ENCODE data around the gene CCNQ.

Gene CCNQ

DNA sequence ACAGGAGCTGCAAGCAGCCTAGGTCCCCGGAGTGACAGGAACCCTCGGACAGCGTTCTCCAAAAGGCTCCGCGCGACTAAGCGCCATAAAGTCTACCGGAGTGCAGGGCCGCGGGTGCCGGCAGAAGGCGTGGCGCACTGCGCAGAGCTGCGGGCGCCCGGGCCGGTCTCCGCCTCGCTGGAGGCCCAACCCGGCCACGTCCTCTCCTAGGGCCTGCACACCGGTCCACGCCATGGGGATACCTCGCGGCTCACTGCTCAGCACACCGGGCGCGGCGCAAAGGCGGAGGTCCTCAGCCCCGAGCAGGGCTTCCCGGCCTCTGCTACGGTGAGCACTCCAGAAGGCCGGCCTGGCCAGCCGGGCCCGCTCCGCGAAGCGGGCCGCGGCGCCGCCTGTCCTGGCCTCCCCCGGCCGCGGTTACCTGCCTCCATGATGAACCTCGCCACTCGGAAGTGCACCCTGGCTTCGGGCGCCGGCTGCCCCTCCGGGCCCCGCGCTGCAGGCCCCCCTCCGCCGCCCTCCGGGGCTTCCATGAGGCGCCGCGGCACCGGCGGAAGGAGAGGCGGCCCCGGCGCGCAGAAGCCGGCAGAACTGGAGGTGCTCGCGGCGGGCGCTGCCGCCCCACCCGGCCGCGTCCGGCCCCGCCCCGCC lies at the start of gene CCNQ:
TSS of gene CCNQ (minus strand) at position 599 of the 651 bp plus-strand sequence. CDS start at position 533, 66 bp downstream.
- TF ChIP-seq, protein P1, sequence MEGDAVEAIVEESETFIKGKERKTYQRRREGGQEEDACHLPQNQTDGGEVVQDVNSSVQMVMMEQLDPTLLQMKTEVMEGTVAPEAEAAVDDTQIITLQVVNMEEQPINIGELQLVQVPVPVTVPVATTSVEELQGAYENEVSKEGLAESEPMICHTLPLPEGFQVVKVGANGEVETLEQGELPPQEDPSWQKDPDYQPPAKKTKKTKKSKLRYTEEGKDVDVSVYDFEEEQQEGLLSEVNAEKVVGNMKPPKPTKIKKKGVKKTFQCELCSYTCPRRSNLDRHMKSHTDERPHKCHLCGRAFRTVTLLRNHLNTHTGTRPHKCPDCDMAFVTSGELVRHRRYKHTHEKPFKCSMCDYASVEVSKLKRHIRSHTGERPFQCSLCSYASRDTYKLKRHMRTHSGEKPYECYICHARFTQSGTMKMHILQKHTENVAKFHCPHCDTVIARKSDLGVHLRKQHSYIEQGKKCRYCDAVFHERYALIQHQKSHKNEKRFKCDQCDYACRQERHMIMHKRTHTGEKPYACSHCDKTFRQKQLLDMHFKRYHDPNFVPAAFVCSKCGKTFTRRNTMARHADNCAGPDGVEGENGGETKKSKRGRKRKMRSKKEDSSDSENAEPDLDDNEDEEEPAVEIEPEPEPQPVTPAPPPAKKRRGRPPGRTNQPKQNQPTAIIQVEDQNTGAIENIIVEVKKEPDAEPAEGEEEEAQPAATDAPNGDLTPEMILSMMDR (IDR thresholded peaks at IDR 0.05; ENCODE audit: insufficient read depth, low read depth, low read length, missing control alignments): no peak
- DNase-seq (ENCODE audit: low read depth): peak; percentile 36
- peak within 1 kb of the TSS; percentile 73 for H3K4me3 ChIP-seq (ENCODE audit: low read depth, low read length)

DNA sequence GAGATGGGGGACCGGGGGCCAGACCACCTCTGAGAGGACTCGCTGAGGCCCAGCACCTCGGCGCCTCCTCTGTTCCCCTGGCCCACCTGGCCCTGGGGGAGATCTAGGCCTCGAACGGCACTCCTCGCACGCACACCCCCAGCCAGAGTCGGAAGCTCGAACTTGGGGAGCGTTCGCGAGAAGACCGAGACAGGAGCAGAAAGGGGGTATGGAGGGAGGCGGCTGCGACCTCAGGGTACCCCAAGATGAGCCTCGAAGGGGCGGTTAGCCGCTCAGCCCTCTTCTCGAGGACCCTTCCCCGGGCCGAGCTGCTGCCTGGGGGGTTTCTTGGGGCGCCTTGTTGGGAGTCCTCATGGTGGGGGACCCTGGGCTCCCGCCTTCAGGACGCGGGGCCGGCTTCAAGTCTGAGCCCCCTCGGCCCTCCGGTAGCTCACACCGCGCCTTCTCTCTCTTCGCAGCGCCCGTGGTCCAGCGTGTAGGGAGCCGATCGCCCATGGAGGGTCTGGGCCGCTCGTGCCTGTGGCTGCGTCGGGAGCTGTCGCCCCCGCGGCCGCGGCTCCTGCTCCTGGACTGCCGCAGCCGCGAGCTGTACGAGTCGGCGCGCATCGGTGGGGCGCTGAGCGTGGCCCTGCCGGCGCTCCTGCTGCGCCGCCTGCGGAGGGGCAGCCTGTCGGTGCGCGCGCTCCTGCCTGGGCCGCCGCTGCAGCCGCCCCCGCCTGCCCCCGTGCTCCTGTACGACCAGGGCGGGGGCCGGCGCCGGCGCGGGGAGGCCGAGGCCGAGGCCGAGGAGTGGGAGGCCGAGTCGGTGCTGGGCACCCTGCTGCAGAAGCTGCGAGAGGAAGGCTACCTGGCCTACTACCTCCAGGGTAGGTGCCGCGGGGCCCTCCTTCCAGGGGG lies 48.8 kb upstream of the CCNQ start:
- DNase-seq (ENCODE audit: low read depth): no peak
- no peak overlapping the region for H3K4me3 ChIP-seq (ENCODE audit: low read depth, low read length)
- TF ChIP-seq, protein P1 (IDR thresholded peaks at IDR 0.05; ENCODE audit: insufficient read depth, low read depth, low read length, missing control alignments): no peak

DNA sequence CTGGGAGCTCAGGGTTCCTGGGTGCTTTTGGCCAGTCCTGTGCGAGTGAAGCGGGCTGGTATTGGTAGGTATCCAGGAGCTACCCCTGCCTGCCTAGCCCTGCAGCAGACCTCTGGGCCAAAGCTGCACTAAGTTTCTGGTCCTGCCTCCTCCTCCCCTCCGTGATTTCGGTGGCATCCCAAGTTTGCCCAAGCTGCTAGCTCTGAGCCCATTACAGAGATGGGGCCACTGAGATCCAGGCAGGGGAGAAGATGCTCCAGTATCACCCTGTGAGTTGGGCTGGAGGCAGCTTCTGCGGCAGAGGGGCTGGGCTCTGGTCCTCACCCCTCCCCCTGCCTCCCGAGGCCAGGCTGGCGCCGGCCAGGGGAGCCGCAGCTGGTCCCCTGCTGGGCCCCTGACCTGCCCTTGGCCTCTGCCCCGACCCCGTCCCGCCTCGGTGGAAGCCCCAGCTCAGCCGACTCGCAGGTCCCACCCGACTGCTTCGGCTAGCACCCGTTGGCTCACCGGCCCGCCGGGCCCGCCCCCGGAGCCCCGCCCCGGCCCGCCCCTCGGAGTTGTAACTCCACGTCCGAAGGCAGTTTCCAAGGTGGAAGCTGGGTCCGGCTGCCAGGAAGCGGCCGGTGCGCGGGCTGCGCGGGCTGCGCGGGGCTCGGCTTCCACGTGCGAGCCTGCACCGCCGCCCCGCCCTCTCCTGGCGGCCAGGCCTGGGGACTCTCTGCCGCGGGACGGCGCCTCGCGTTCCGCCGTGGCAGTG lies 47.9 kb upstream of the CCNQ start, which contains the start of gene DUSP9:
TSS of gene DUSP9 (plus strand) at position 584 of the 754 bp plus-strand sequence. CDS start 751 bp downstream, outside the sequence.
- H3K4me3 ChIP-seq (ENCODE audit: low read depth, low read length): no peak within 1 kb of the TSS
- DNase-seq (ENCODE audit: low read depth): no peak
- TF ChIP-seq, protein P1 (IDR thresholded peaks at IDR 0.05; ENCODE audit: insufficient read depth, low read depth, low read length, missing control alignments): no peak

DNA sequence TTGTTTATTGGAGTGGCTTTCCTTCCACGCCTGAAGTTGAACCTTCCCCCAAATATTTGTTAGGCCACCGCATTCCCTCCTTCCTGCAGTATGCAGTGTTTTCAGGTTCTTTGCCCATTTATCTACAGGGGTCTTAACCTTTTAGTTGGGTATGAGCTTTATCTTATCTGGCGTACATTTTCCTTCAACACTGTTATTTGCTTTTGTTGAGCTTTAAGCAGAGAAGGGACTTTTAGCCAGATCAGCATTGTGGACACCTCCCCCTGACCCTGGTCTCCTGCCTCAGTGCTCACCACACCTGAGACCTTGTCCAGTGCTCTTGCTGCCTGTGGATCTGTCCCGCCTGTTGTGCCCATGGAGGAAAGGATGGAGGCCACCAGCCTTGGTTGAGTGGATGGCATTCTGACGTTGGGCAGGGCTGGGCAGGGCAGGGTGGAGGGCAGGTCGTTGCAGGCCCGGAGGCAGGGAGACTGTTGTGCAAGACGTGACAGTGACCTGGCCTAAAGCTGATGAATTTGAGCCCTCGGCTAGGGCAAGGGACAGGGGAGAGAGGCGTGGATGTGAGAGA lies 47.1 kb upstream of the CCNQ start:
- no peak overlapping the region for H3K4me3 ChIP-seq (ENCODE audit: low read depth, low read length)
- no peak for DNase-seq (ENCODE audit: low read depth)
- TF ChIP-seq, protein P1 (IDR thresholded peaks at IDR 0.05; ENCODE audit: insufficient read depth, low read depth, low read length, missing control alignments): no peak

DNA sequence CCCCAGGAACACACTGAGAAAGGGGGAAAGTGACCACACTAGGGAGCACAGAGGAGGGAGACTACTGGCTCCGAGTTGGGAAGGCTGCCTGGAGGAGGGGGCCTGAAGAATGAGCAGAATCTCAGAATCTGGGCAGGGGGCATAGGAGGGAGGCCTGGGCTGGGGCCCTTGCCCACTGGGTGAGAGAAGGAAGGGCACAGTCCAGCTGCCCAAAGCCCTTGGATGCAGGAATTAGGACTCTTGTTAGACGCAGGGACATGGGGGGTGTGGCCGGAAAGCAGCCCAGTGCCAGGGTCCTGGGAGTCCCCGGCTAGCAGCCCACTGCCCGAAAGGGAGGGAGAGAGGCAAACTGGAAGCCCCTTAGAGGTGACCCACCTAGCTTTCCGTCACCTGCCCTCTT lies 46.2 kb upstream of the CCNQ start:
- TF ChIP-seq, protein P1 (IDR thresholded peaks at IDR 0.05; ENCODE audit: insufficient read depth, low read depth, low read length, missing control alignments): no peak
- no peak overlapping the region for H3K4me3 ChIP-seq (ENCODE audit: low read depth, low read length)
- DNase-seq (ENCODE audit: low read depth): no peak

DNA sequence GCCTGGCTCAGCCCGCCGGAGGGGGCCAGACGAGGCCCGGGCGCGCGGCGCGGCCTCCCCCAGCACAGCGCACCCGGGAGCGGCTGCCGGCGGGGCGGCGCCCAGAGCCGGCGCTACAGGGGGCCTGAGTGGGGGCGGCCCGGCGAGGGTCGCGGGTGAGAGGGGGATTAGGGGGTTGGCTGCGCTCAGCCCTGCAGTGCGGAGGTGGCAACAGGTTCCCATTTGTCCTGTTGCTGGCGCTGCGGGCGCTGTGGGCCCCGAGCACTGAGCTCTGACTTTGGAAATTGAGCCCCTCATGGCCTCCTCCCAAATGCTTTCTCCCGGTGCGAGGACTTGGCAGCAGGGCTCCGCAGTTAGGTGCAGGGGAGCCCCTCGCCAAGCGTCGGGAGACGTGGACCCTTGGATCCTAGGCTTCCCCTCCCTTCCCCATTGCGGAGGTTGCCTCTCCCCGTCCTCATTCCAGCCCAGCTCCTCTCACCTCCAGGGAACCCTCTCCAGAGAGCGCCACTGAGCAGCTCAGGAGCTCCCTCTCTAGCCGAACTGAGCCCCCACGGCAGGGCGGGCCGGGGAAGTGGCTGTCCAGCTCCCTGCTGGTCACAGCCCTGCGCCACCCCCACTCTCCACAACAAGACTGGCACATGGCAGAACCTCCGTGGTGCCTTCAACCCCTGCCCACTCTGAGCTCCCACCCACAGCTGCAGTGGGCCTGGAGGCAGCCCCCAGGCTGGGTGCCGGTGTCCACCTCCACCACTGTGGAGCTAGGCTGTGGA lies 45.6 kb upstream of the CCNQ start:
- no peak for DNase-seq (ENCODE audit: low read depth)
- no peak overlapping the region for H3K4me3 ChIP-seq (ENCODE audit: low read depth, low read length)
- TF ChIP-seq, protein P1 (IDR thresholded peaks at IDR 0.05; ENCODE audit: insufficient read depth, low read depth, low read length, missing control alignments): no peak

Data from GM12865 (cell line).